ENCODE data around the gene HOGA1.

HOGA1 gene

DNA sequence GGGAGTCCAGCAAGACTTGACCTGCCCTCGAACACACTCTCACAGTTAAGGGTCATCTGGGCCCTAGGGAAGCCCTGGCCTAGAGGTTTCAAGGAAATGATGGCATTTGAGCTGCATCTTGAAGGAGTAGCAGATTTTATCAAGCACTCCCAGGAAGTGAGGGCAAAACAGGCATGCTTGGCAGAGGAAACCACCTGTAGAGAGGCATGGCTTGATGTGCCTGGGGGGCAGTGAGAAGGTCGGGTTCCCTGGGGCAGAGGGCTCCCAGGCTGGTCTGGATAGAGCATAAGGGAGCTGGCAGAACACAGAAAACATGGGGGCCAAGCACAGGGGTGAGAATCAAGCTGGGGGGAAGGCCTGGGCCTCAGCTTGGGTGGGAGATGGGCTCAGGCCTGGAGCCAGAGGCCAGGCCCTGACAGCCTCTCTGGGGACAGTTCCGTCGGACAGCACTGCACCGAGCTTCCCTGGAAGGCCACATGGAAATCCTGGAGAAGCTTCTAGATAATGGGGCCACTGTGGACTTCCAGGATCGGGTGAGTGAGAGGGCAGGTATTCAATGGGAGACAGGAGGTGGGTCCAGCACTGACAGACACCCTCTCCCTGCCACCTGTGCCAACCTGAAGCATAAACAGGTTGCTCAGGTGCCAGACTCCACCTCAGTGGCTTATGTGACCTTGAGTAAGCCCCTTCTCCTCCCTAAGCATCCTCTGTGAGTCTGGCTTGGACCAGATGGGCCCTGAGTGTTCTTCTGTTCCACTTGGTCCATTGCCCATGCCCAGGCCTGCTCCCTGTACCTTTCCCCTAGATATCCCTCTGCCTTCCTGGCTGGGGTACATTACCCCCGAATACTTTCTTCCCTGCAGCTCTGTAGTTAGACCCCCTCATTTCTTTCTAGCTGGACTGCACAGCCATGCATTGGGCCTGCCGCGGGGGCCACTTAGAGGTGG lies 3.5 kb upstream of the HOGA1 start:
- DNase-seq (ENCODE audit: low read depth), result no peak

DNA sequence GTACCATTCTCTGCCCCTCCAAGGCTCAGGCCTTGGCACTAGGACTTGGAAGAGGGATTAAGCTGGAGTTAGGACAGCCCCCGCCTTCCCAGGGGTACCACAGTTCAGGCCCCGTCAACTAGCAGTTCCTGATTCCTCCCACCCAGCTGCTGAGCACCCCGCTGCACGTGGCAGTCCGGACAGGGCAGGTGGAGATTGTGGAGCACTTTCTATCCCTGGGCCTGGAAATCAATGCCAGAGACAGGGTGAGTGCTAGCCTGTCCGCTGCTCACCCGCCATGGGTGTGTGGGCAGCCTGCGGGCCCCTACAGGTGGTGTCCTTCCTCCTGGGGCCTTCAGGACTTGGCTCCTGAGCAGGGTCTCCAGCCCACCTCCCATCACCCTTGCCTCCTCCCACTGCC lies 2.0 kb upstream of the HOGA1 start:
- no peak for DNase-seq (ENCODE audit: low read depth)

- no peak for DNase-seq (ENCODE audit: low read depth)
These were observed 713 bp upstream of the HOGA1 start for GRCh38 chr10:97583476-97583875.

DNA sequence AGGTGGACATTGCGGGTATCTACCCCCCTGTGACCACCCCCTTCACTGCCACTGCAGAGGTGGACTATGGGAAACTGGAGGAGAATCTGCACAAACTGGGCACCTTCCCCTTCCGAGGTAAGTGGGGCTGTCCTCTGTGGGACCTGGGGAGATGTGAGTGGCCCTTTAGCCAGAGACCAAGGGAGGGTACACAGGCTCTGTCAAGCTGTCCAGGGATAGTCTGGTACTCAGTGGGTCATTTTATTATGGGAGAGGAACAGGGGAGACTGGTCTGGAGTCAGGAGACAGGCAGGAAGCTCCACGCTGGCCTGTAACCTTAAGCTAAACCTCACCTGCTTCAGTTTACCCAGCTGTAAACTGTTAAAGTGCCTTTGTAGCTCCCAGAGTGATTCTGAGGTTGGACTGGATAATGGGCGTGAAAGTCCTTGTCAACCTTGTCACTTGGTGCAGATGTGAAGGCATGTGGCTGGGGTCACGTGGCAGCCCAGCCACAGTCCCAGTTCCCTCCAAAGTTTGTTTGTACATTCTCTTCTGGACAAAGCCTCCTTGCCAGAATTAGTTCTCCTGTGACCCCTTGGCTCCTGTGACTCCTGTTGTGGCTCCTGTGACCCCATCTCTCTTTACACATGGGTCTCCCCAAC lies 729 bp downstream of the HOGA1 start:
- no peak for DNase-seq (ENCODE audit: low read depth)

GRCh38 chr10:97585439-97585811 lies 1.2 kb downstream of the HOGA1 start:
- DNase-seq (ENCODE audit: low read depth), result no peak

GRCh38 chr10:97587183-97587582 lies 3.0 kb downstream of the HOGA1 start:
- DNase-seq (ENCODE audit: low read depth), result no peak

GRCh38 chr10:97589479-97589878 lies 5.3 kb downstream of the HOGA1 start, which contains the start of gene C10orf62:
Gene C10orf62 (plus strand): TSS chr10:97589721. CDS start chr10:97589898, 177 bp downstream.
- no peak for DNase-seq (ENCODE audit: low read depth)

DNA sequence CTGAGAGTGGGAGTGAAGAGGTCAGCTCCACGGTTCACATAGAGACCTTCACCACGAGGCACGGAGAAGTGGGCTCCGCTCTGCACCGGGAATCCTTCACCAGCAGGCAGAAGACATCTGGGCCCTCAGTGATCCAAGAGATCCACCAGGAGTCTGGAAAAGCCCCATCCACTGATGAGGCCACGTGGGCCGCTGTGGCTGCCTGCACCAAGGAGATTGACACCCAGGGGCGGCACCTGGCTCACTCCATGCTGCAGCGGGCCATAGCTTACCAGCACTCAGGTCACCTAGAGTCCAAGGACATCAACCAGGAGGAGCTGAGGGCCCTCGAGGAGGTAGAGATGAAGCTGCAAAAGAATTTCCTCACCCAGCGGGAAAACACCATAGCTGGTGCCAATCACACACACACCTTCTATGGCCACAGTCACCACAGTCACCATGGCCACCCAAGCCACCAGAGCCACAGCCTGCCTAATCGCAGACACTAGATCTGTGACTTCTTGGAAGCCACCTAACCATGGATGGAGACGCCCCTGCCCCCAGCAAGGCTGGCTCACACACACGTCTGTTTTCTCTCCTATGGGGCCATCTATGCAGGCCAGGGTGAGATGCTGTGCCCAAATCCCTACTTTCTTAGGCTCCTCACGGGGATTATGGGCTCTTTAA lies 6.0 kb downstream of the HOGA1 start:
- no peak for DNase-seq (ENCODE audit: low read depth)

GRCh38 chr10:97590748-97591495 lies 6.7 kb downstream of the HOGA1 start:
- no peak for DNase-seq (ENCODE audit: low read depth)

- DNase-seq (ENCODE audit: low read depth), result no peak
These were observed 9.2 kb downstream of the HOGA1 start for GRCh38 chr10:97593421-97593820.

DNA sequence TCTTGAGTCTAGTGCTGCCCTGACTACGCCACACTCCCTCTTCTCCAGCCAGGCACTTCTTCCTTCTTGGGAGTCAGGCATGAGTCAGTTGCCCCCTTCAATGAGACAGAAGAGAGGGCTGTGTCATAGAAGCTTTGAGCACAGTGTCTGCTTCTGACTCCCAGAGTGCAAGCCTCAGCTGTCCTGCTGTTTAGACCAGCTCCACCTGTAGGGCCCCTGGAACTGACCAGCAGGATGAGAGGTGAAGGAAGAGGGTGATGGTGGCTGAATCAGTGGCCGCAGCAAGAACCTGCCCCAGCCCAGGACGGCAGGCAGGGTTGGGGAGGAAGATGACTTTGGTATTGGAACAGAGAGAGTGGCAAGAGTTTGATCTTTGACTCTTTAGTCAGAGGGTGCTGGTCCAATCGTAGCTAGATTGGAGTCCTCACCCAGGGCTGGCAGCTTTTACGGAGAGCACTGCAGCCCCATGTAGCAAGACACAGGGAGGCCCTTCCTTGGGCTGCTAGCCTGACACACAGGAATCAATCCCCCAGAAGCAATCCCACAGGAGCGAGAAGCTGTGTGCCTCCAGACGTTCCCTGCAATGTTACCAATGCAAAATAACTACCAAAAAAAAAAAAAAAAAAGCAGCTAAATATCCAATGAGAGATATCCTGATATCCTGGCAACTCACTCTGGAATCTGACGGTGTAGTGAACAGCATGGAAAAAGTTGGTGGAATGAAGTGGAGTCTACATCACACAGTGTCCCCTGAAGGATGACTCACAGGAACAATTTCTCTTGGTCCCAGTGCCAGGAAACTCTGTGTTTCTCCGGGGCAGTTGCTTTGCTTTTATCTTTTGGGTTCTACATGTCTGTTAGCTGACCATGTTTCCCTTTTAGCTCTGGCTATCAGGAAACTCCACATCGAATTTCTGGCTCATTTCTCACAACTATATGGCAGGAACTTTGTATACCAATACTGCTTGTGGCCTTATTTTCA lies 12.2 kb downstream of the HOGA1 start:
- no peak for DNase-seq (ENCODE audit: low read depth)

DNA sequence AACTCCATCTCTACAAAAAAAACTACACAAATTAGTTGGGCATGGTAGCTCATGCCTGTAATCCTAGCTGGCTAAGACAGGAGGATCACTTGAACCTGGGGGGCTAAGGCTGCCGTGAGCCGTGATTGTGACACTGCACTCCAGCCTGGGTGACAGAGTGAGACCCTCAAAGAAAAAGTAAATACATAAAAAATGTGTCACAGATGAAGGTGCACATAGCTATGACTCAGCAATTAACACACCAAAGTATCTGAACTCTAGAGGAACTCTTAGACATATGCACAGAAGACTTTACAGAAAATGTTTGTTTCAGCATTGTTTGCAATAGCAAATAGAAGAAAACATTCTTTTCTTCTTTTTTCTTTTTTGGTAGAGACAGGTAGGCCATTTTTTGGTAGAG lies 13.6 kb downstream of the HOGA1 start:
- DNase-seq (ENCODE audit: low read depth), result no peak

DNA sequence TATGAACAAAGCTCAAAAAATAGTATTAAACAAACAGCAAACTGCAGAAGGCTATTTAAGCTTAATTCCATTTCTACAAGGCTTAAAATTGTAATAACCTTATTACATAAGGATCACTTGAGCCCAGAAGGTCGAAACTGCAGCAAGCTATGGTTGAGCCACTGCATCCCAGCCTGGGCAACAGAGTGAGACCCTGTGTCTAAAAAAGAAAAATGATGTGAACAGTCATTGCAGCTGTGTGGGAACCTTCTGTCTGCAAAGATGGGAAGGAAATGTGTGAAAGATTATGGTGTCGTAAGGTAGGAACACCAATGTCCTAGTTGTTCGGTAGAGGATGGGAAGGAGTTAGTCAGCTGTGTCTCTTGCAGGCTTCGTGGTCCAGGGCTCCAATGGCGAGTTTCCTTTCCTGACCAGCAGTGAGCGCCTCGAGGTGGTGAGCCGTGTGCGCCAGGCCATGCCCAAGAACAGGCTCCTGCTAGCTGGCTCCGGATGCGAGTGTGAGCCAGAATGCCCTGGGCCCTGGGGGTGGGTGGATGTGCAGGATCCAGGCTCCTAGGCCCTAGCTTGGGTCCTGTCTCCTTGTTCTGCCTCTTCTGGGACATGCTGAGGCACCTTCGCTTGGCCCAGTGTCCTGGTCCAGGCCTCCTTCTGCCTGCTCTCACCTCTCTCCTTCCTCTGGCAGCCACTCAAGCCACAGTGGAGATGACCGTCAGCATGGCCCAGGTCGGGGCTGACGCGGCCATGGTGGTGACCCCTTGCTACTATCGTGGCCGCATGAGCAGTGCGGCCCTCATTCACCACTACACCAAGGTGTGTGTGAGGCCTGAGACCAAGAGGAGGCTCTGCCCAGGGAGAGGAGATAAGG lies 14.4 kb downstream of the HOGA1 start:
- DNase-seq (ENCODE audit: low read depth), result no peak

GRCh38 chr10:97599272-97599619 lies 15.1 kb downstream of the HOGA1 start:
- DNase-seq (ENCODE audit: low read depth), result no peak

DNA sequence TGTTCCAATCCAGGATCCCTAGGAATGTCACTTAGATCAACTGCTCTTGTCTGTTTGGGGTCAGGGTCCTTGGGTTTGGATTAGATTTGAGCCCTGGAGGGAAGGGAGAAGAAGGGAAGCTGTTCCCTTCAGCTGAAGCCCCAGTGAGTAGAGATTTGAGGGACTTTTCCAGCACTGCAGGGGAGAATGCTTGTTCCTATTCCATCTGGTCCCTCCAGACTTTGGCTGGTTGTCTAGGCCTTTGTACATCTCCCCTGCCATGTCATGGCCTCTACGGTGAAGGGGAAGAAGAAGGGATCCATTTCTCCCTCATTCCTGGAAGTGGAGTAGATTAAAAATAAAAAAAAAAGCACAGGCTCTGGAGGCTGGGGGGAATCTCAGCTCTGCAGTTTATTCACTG lies 16.4 kb downstream of the HOGA1 start:
- DNase-seq (ENCODE audit: low read depth), result no peak

DNA sequence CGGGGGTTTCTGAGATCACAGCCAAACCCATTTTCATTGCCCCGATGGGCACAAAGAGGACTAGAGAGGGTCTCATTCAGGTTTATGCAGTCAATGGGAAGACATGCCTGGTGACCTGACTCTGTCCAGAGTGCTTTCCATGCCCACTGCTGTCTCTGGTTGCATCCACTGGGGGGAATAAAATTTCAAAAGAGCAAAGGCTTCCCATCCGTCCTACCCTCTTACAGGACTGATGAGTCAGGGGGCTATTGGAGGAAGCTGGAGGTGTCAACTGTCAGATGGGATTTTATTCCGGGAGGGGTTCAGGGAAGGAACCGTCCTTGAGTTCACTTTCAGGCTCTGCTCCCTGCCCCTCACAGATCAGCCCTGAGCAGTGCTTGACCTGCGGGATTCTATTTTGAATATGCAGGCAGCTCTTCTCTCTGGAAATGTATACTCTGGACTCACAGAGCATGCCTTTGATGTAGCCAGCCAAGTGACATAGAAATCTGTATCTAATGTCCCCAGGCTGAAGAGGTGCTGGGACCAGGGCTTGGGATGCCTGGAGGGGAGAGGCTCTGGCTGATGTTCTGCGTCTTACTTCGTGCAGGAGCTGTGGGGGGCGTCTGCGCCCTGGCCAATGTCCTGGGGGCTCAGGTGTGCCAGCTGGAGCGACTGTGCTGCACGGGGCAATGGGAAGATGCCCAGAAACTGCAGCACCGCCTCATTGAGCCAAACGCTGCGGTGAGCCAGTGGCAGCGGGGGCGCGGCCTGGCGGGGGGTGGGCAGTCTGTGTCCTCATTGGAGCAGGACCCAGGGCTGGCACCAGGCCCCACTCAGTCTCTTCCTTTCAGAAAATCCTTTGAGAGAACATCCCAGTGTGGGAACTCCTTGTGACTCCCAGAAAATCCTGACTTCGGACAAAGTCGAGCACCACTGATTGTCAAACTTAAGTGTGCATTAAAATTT lies 17.4 kb downstream of the HOGA1 start:
- no peak for DNase-seq (ENCODE audit: low read depth)

DNA sequence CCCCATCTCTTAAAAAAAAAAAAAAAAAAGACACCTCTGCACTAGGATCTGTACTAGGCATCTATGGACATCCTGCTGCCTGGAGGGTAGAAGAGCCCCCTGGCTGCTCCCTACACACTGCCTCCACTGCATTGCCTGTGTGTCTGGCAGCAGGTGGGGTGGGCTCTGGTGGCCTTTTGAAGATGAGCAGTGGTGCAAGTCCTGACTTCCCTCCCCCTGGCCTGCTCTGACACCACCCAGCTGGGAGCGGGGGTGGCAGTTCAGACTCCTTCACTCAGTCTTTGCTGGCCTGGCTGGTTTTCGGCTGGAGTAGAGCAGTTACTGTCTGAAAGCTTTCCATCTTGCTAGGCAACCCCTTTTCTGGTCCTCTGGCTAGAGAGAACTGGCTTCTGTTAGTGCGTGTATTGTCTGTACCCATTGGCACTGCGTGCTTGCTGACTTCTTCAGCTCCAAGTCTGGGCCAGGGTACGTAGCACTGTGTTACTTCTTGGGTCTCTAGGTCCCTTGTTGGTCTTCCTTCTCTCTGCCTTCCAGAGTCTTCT lies 23.0 kb downstream of the HOGA1 start:
- DNase-seq (ENCODE audit: low read depth), result no peak

- no peak for DNase-seq (ENCODE audit: low read depth)
These were observed 24.9 kb downstream of the HOGA1 start for GRCh38 chr10:97608991-97609561.

Measured in activated T-helper 9 cell treated with anti-CD3 and anti-CD28 coated beads, Interleukin-2, amount 50 U/mL, for 16 hours (primary cell).